Measurements from ENCODE around the gene KDR.

- no peak for TF ChIP-seq CTCF (IDR thresholded peaks at IDR 0.05)
- TF ChIP-seq POLR2A (IDR thresholded peaks at IDR 0.05) = no peak
Measured at GRCh38 chr4:55089916-55090315, 35.5 kb downstream of the KDR start.
